ENCODE data around the gene TTC17.

The TTC17 gene

DNA sequence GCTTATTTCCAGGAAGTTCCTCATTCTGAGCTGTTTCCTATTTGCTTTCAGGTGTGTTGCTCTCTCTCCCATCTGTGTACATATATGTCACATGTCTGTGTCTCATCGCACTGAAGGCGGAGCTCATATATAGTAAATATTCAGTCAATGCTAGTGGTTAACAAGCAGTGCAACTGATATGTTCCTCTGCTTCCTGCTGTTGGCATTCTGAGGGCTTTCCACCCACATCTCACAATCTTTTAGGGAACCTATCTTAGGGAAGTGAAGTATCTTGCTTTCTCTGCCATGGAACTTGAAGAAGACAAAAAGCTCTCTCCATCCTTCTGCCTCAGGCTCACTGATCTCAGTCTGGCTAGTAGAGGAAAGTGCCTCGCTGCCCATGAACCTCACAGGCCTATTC is 139.8 kb downstream of the TTC17 start:
- TF ChIP-seq, protein P1, sequence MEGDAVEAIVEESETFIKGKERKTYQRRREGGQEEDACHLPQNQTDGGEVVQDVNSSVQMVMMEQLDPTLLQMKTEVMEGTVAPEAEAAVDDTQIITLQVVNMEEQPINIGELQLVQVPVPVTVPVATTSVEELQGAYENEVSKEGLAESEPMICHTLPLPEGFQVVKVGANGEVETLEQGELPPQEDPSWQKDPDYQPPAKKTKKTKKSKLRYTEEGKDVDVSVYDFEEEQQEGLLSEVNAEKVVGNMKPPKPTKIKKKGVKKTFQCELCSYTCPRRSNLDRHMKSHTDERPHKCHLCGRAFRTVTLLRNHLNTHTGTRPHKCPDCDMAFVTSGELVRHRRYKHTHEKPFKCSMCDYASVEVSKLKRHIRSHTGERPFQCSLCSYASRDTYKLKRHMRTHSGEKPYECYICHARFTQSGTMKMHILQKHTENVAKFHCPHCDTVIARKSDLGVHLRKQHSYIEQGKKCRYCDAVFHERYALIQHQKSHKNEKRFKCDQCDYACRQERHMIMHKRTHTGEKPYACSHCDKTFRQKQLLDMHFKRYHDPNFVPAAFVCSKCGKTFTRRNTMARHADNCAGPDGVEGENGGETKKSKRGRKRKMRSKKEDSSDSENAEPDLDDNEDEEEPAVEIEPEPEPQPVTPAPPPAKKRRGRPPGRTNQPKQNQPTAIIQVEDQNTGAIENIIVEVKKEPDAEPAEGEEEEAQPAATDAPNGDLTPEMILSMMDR (conservative IDR thresholded peaks at IDR 0.05; ENCODE audit: low read length), result no peak
- H3K4me3 ChIP-seq (ENCODE audit: low read length), result no peak overlapping the region
- DNase-seq (ENCODE audit: low read depth), result no peak

DNA sequence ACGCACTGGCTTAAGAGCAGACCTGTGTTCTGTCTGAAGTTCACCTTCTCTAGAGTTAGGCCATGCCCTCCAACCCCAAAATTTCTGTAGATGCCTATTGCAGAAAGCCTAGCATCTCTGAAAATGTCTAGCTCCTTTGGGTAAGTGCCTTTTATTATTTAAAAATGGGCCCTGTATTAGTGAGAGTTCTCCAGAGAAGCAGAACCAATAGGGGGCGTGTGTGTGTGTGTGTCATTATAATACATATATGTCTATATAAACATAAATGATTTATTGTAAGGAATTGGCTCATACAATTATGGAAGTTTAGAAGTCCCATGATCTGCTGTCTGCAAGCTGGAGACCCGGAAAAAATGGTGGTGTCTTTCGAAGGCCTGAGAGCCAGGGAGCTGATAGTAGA is 144.7 kb downstream of the TTC17 start:
- TF ChIP-seq, protein P1 (conservative IDR thresholded peaks at IDR 0.05; ENCODE audit: low read length), result peak; percentile 25; the same call in 1 of the 2 replicates
- no peak overlapping the region for H3K4me3 ChIP-seq (ENCODE audit: low read length)
- no peak for DNase-seq (ENCODE audit: low read depth)

DNA sequence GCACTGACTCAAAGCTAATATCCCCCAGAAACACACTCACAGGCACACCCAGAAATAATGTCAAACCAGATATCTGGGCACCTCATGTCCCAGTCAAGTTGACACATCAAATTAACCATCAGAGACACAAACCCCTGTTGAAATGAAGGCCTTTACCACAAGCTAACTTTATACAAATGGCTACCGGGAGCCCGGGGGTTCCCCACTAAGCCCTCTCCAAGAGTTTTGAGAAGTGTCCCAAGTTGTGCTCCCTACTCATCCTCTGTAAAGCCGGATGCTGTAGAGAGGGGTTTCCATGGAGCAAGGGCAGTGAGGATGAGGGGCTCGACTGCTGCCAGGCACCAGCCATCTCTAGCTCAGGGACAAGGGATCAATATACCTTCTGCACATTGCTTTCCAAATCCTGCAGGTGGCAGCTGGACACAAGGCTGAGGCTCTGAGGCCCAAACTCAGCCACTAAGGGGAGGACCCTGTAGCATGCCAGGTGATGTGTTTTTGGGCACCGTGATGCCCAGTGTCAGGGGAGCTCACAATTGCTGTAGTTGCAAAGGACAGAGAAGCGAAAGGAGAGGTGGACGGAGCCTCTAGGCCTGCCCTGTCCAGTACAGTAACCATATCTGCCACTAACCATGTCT is 145.7 kb downstream of the TTC17 start:
- DNase-seq (ENCODE audit: low read depth), result peak; percentile 11
- TF ChIP-seq, protein P1 (conservative IDR thresholded peaks at IDR 0.05; ENCODE audit: low read length), result peak; percentile 43
- no peak overlapping the region for H3K4me3 ChIP-seq (ENCODE audit: low read length)

DNA sequence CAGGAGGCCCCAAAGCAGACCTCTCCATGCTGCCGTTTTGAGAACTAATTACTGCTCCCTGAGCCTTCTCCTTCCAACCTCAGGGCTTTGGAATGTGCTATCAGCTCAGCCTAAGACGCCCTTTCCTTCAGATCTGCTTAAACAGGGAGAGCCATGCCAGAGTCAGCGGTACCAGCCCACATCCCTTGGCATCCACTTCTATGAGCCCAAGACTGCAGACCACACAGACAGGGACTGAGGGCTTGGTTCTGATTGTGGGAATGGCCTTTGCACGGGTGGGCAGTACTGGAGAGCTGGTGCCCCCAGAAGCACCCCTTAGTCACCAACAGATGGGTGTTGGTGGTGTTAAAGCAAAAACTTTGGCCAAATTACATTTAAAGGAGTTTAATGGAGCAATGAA is 146.5 kb downstream of the TTC17 start:
- DNase-seq (ENCODE audit: low read depth), result no peak
- no peak overlapping the region for H3K4me3 ChIP-seq (ENCODE audit: low read length)
- TF ChIP-seq, protein P1 (conservative IDR thresholded peaks at IDR 0.05; ENCODE audit: low read length), result no peak

DNA sequence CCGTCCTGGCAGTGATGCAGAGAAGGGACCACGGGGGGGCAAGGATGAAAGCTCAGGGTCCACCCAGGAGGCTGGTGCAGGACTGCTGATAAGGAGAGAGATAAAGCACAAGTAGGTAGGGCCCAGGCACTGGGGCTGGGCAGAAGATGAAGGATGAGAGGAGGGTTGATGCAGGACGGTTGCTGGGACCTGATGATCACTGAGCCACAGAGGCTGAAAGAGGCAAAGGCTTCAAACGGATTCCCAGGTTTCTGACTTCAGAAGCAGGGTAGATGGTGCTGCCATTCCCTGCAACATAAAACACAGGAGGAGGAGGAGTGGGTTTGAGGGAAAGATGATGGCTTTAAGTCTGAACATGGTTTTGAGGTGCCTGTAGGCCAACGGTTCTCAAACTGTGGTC is 148.5 kb downstream of the TTC17 start:
- DNase-seq (ENCODE audit: low read depth), result no peak
- TF ChIP-seq, protein P1 (conservative IDR thresholded peaks at IDR 0.05; ENCODE audit: low read length), result no peak
- H3K4me3 ChIP-seq (ENCODE audit: low read length), result no peak overlapping the region

DNA sequence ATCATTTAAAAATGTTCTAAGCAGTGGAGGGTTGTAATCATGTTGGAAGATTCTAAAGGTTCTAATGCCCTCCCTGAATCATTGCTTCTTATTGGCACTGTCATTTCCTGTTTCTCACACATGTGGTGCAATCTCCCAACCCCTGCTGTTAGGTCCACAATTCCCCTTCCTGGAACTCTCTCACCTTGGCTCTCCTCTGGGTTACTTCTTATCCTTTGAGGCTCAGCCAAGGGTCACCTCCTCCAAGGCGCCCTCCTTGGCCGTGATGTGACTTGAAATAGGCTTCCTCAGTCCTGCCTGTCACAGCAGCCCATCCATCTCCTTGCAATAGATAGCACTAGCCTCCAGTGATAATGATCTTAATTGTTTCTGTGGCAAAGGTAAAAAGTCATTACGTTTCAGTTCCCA is 149.8 kb downstream of the TTC17 start:
- TF ChIP-seq, protein P1 (conservative IDR thresholded peaks at IDR 0.05; ENCODE audit: low read length), result no peak
- no peak overlapping the region for H3K4me3 ChIP-seq (ENCODE audit: low read length)
- DNase-seq (ENCODE audit: low read depth), result peak; percentile 70

DNA sequence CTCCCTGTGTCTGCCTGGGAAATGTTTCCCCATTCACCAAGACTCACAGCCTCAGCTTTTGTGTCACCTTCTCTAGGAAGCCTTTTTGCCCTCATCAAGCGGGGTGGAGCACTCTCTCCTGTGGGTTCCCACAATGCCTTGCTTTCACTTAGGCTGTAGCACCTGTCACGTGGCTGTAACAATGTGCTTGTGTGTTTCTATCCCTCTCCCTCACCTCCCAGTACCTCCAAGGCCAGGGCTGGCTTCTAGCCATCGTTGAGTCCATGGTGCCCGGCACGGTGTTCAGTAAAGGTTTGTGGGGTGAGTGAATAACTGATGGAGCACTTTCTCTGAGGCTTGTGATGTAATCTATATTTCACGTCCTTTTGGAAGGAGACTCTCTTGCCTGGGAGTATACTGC is 153.2 kb downstream of the TTC17 start:
- TF ChIP-seq, protein P1 (conservative IDR thresholded peaks at IDR 0.05; ENCODE audit: low read length), result no peak

More for the DNA sequence above, 153.2 kb downstream of the TTC17 start:
- H3K4me3 ChIP-seq (ENCODE audit: low read length), result no peak overlapping the region
- no peak for DNase-seq (ENCODE audit: low read depth)

Measured in AG10803 (cell line).